ENCODE measurements around the gene MC1R. TPM values are rescaled to one million over a fixed set of nuclear protein-coding genes. Genes with fewer than 3 reads are reported as not detected.

The MC1R gene
- total RNA-seq, 3 donors from 2014 or later (not counting 1 experiment from before 2014, with no cell fraction given) = 12.3 to 22.2 (median 13.7) TPM

DNA sequence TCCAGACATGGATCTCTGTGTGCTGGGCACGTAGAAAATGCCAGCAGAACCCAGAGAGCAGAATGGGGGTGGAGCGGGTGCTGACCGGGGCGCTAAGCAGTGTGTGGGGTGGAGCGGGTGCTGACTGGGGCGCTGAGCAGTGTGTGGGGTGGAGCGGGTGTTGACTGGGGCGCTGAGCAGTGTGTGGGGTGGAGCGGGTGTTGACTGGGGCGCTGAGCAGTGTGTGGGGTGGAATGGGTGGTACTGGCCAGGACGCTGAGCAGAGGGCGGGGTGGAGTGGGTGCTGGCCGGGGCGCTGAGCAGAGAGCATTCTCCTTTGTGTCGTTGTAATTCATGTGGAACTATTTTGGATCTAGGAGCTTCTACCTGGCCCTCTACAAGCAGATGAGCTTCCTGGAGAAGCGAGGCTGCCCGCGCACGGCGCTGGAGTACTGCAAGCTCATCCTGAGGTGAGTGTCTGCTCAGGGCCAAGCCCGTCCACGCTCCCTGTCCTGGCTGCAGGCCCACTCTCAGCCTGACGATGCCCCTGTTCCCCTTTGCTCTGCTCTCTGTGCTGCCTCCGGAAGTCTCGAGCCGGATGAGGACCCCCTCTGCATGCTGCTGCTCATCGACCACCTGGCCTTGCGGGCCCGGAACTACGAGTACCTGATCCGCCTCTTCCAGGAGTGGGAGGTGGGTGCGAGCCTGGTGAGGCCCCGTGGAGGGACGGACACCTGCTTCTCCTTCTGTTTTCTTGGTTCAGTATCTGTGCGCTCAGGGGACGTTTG is 20.3 kb upstream of the MC1R start:
- H3K9me3 Mint-ChIP-seq = no peaks in the 10 kb centered on the region
- H3K4me3 ChIP-seq (ENCODE audit: low read length) = no peak overlapping the region
- peak overlapping the region; percentile 19 for H3K27ac ChIP-seq (ENCODE audit: low read length)
- DNase-seq = no peak
- 91% methylated on average over 36 of the region's 36 CpGs for WGBS (ENCODE audit: insufficient coverage)
- peaks cover 5 to 6% of the 10 kb centered on the region in 2 donors for H3K4me1 Mint-ChIP-seq
- peaks cover 6% of the 10 kb centered on the region for H3K36me3 Mint-ChIP-seq
- H3K4me3 Mint-ChIP-seq = peak overlapping the region; percentile 67
- H3K9me3 ChIP-seq (ENCODE audit: control insufficient read depth, insufficient read depth, low read length) = no peaks in the 10 kb centered on the region
- H3K27ac Mint-ChIP-seq = peak overlapping the region; percentile 65 to 68
- no peaks in the 10 kb centered on the region for H3K27me3 ChIP-seq (ENCODE audit: control insufficient read depth, insufficient read depth, low read length)
- peak; percentile 46 to 56 (median 50) for ATAC-seq
- intact Hi-C loops (cut with micrococcal nuclease) = no loop called here
- no peaks in the 10 kb centered on the region for H3K27me3 Mint-ChIP-seq (ENCODE audit: low read depth in 2 of 2)
- H3K36me3 ChIP-seq (ENCODE audit: control insufficient read depth, insufficient read depth, low read length) = peaks cover 65% of the 10 kb centered on the region
- H3K4me1 ChIP-seq (ENCODE audit: control insufficient read depth, insufficient read depth, low read length) = no peaks in the 10 kb centered on the region
- TF ChIP-seq, protein P1, sequence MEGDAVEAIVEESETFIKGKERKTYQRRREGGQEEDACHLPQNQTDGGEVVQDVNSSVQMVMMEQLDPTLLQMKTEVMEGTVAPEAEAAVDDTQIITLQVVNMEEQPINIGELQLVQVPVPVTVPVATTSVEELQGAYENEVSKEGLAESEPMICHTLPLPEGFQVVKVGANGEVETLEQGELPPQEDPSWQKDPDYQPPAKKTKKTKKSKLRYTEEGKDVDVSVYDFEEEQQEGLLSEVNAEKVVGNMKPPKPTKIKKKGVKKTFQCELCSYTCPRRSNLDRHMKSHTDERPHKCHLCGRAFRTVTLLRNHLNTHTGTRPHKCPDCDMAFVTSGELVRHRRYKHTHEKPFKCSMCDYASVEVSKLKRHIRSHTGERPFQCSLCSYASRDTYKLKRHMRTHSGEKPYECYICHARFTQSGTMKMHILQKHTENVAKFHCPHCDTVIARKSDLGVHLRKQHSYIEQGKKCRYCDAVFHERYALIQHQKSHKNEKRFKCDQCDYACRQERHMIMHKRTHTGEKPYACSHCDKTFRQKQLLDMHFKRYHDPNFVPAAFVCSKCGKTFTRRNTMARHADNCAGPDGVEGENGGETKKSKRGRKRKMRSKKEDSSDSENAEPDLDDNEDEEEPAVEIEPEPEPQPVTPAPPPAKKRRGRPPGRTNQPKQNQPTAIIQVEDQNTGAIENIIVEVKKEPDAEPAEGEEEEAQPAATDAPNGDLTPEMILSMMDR (IDR thresholded peaks at IDR 0.05) = no peak

DNA sequence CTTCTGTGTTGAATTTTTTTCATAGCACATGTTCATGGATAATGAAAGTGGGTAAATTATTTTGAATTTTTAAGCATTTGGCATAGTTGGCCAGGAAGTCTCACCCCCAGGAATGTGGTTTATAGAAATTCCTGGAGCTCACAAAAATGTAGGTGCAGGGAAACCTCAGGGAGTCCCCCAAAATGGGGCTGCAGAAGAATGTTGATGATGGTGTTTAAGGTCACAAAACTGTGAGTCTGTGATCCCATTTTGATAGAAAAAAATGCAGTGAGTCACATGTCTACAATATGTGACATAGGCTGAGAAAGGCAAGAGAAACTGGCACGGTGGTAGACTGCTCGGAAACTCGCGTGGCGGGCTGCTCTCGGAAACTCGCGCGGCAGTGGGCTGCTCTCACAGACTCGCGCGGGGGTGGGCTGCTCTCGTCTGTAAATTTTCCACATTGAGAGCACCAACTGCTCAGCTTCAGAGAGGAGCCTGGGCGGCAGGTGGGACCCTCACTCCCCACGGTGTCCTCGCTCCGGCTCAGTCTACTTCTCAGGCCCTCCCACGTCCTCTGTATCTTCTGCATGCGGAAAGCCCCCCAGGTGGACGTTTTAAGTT is 18.7 kb upstream of the MC1R start:
- intact Hi-C loops (cut with micrococcal nuclease) = no loop called here
- no peak overlapping the region for H3K27ac Mint-ChIP-seq
- H3K36me3 Mint-ChIP-seq = peaks cover 6% of the 10 kb centered on the region
- TF ChIP-seq, protein P1 (IDR thresholded peaks at IDR 0.05) = no peak
- peaks cover 5 to 6% of the 10 kb centered on the region in 2 donors for H3K4me1 Mint-ChIP-seq
- no peaks in the 10 kb centered on the region for H3K27me3 Mint-ChIP-seq (ENCODE audit: low read depth in 2 of 2)
- no peaks in the 10 kb centered on the region for H3K27me3 ChIP-seq (ENCODE audit: control insufficient read depth, insufficient read depth, low read length)
- H3K4me3 Mint-ChIP-seq = no peak overlapping the region
- no peaks in the 10 kb centered on the region for H3K9me3 ChIP-seq (ENCODE audit: control insufficient read depth, insufficient read depth, low read length)
- no peak overlapping the region for H3K27ac ChIP-seq (ENCODE audit: low read length)
- no peak for DNase-seq
- no peaks in the 10 kb centered on the region for H3K9me3 Mint-ChIP-seq
- H3K36me3 ChIP-seq (ENCODE audit: control insufficient read depth, insufficient read depth, low read length) = peaks cover 73% of the 10 kb centered on the region
- no peaks in the 10 kb centered on the region for H3K4me1 ChIP-seq (ENCODE audit: control insufficient read depth, insufficient read depth, low read length)
- 95% methylated on average over 20 of the region's 20 CpGs for WGBS (ENCODE audit: insufficient coverage)
- ATAC-seq = no peak
- H3K4me3 ChIP-seq (ENCODE audit: low read length) = no peak overlapping the region

DNA sequence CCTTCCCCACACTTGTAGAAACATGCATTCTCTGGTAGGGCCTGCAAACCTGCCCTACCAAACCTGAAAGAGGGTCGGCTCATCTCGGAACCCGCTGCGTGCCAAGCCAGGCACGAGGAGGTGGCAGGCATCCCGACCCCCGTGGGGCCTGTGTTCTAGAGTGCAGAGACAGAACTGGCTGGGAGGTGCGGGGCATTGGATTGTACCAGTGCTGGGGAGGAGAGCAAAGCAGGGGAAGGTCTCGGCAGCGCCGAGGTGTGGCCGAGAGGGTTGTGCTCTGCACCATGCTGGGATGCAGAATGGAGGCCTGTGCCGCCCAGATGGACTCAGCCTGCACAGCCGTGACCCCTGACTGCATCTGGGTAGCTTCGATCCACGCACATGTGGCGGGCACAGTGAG is 17.8 kb upstream of the MC1R start:
- Mint-ChIP-seq H3K27ac (no peak overlapping the region), H3K4me1 (peaks cover 5 to 6% of the 10 kb centered on the region in 2 donors), H3K9me3 (no peaks in the 10 kb centered on the region), H3K4me3 (no peak overlapping the region), H3K36me3 (peaks cover 6% of the 10 kb centered on the region), H3K27me3 (ENCODE audit: low read depth in 2 of 2) (no peaks in the 10 kb centered on the region)
- Histone ChIP-seq H3K9me3 (ENCODE audit: control insufficient read depth, insufficient read depth, low read length) (no peaks in the 10 kb centered on the region), H3K4me3 (ENCODE audit: low read length) (no peak overlapping the region), H3K27me3 (ENCODE audit: control insufficient read depth, insufficient read depth, low read length) (no peaks in the 10 kb centered on the region), H3K36me3 (ENCODE audit: control insufficient read depth, insufficient read depth, low read length) (peaks cover 73% of the 10 kb centered on the region), H3K4me1 (ENCODE audit: control insufficient read depth, insufficient read depth, low read length) (no peaks in the 10 kb centered on the region), H3K27ac (ENCODE audit: low read length) (no peak overlapping the region)
- 96% methylated on average over 17 of the region's 17 CpGs for WGBS (ENCODE audit: insufficient coverage)
- intact Hi-C loops (cut with micrococcal nuclease) = no loop called here
- DNase-seq (no peak), ATAC-seq (no peak)
- TF ChIP-seq, protein P1 (IDR thresholded peaks at IDR 0.05) = no peak

Measured in natural killer cell (primary cell).